Hepatocyte (in vitro differentiated cells): Measurements from ENCODE around the gene ZSCAN16. TPM values are rescaled to one million over a fixed set of nuclear protein-coding genes. Genes with fewer than 3 reads are reported as not detected.
"Not testable (repeated sequence)": the region's sequence is repeated elsewhere in the genome, so short reads cannot be mapped to it uniquely, and the experiment has no call there.

ENCODE experiments used
- DNase-seq: peaks from one replicate; pipeline ENCODE4 v3.0.0-alpha.2; 2016; ENCODE audit warnings: low spot score
- H2AFZ ChIP-seq: fragments of 200-600 bp; sonication (generic); 2 replicates; pipeline ENCODE4 v1.6.0; 2016; ENCODE audit warnings: antibody characterized with exemption, mild to moderate bottlenecking
- H3K27ac ChIP-seq: fragments of 200-600 bp; sonication (generic); 2 replicates; pipeline ENCODE4 v1.5.1; 2016; ENCODE audit warnings: mild to moderate bottlenecking
- H3K27me3 ChIP-seq: fragments of 200-600 bp; sonication (generic); 2 replicates; pipeline ENCODE4 v1.6.1; 2016
- H3K36me3 ChIP-seq: fragments of 200-600 bp; sonication (generic); replicated peaks from 2 replicates; pipeline ENCODE4 v1.5.1; 2016; ENCODE audit warnings: low read depth; ENCODE audit not compliant: insufficient read depth
- H3K4me1 ChIP-seq: fragments of 200-600 bp; sonication (generic); 2 replicates; pipeline ENCODE4 v1.5.1; 2016; ENCODE audit warnings: mild to moderate bottlenecking, moderate library complexity; ENCODE audit not compliant: insufficient read depth
- H3K4me2 ChIP-seq: fragments of 200-600 bp; sonication (generic); 2 replicates; pipeline ENCODE4 v1.6.0; 2016
- H3K4me3 ChIP-seq: fragments of 200-600 bp; sonication (generic); 2 replicates; pipeline ENCODE4 v1.5.1; 2016; ENCODE audit warnings: mild to moderate bottlenecking
- H3K79me2 ChIP-seq: fragments of 200-600 bp; sonication (generic); 2 replicates; pipeline ENCODE4 v1.6.0; 2017; ENCODE audit warnings: mild to moderate bottlenecking
- H3K9me2 ChIP-seq: fragments of 200-600 bp; sonication (generic); replicated peaks from 2 replicates; pipeline ENCODE4 v1.6.0; 2017; ENCODE audit warnings: mild to moderate bottlenecking; ENCODE audit not compliant: insufficient read depth
- H3K9me3 ChIP-seq: fragments of 200-600 bp; sonication (generic); 2 replicates; pipeline ENCODE4 v1.5.1; 2016; ENCODE audit warnings: low read depth, mild to moderate bottlenecking
- H4K20me1 ChIP-seq: fragments of 200-600 bp; sonication (generic); 2 replicates; pipeline ENCODE4 v1.6.0; 2016; ENCODE audit warnings: mild to moderate bottlenecking; ENCODE audit not compliant: insufficient read depth, poor library complexity, severe bottlenecking
- CTCF ChIP-seq: fragments of 200-600 bp; sonication (generic); IDR thresholded peaks from 2 replicates; pipeline ENCODE4 v1.5.1; 2016; ENCODE audit warnings: antibody characterized with exemption, mild to moderate bottlenecking; ENCODE audit not compliant: poor library complexity
- EZH2 ChIP-seq: fragments of 200-600 bp; sonication (generic); IDR thresholded peaks from 2 replicates; pipeline ENCODE4 v1.6.1; 2016; ENCODE audit warnings: antibody characterized with exemption, mild to moderate bottlenecking, borderline replicate concordance
- EZH2phosphoT487 ChIP-seq: fragments of 200-600 bp; sonication (generic); IDR thresholded peaks from one replicate; pipeline ENCODE4 v1.6.1; 2018; ENCODE audit warnings: antibody characterized with exemption, mild to moderate bottlenecking, low read depth, moderate library complexity; ENCODE audit not compliant: unreplicated experiment, severe bottlenecking
- WGBS: methylation state at CpG from one replicate; pipeline ENCODE4 v1.1.6; 2016; ENCODE audit warnings: low lambda C conversion rate; ENCODE audit errors: missing lambda C conversion rate; 5-methylcytosine and 5-hydroxymethylcytosine counted together
- polyA plus RNA-seq: library from polyadenylated mRNA; unstranded; fragments of >200 nt; fragmentation: Nextera tagmentation; extraction: Ambion mirVana; gene quantifications from 2 replicates; pipeline ENCODE4 v1.2.1, GENCODE V29; 2016
- total RNA-seq: library from RNA; depleted of rRNA; stranded (reverse); fragments of >200 nt; gene quantifications from 2 replicates; pipeline ENCODE4 v1.2.3, GENCODE V29; 2014

Gene ZSCAN16
- total and polyA plus RNA-seq, 2 experiments from 2014 or later, result 4.3 to 6.7 TPM

DNA sequence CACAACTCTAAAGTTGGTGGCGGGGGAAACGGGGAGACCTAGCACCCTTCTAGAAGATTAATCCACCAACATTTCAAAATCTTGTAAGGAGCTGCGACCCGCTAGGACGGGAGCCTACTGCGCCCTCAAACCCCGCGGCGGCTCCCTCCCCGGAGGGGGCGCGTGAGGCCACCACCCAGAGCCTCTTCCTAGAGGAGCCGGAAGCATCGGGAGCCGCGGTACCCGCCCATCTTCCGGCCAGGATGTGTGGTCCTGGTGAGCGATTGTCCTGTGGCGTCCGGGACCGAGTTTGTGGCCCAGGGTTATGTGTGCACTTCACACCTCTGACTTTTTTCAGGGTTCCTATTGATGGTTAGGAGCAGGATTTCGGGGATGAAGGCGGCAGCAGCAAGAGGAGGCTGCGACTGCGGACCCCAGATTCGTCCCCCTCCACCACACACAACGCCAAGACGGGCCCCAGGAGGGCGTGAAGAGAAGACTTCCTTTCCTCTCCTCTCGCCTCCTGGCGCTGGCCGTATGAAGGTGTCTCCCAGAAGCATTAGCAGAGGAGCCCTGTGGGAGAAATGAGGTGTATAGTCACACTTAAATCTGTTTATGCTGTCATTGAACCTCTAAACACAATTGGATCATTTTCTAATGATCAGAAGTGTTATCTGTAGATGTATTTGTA, 33.4 kb upstream of the ZSCAN16 start:
- H3K4me2 ChIP-seq, result no peak overlapping the region
- 97% methylated on average over 31 of the region's 33 CpGs for WGBS
- DNase-seq, result no peak
- peaks cover 14% of the 10 kb centered on the region for H3K9me3 ChIP-seq
- H3K9me2 ChIP-seq, result no peaks in the 10 kb centered on the region
- H2AFZ ChIP-seq, result no peak overlapping the region
- H3K36me3 ChIP-seq, result no peaks in the 10 kb centered on the region
- H3K79me2 ChIP-seq, result no peaks in the 10 kb centered on the region
- no peak overlapping the region for H3K4me3 ChIP-seq
- H3K27me3 ChIP-seq, result no peaks in the 10 kb centered on the region
- H3K4me1 ChIP-seq, result no peaks in the 10 kb centered on the region
- no peaks in the 10 kb centered on the region for H4K20me1 ChIP-seq
- no peak for TF ChIP-seq EZH2phosphoT487
- no peak for TF ChIP-seq CTCF
- TF ChIP-seq EZH2, result no peak
- no peak overlapping the region for H3K27ac ChIP-seq

GRCh38 chr6:28102222-28102621, 22.2 kb upstream of the ZSCAN16 start:
- not testable (repeated sequence) for H3K4me2 ChIP-seq, H3K4me3 ChIP-seq, H3K4me1 ChIP-seq, H3K79me2 ChIP-seq, H3K27ac ChIP-seq, H3K9me3 ChIP-seq, H4K20me1 ChIP-seq, H3K36me3 ChIP-seq, H3K9me2 ChIP-seq, H2AFZ ChIP-seq, DNase-seq, H3K27me3 ChIP-seq
- WGBS, result 85% methylated on average over 7 of the region's 7 CpGs

DNA sequence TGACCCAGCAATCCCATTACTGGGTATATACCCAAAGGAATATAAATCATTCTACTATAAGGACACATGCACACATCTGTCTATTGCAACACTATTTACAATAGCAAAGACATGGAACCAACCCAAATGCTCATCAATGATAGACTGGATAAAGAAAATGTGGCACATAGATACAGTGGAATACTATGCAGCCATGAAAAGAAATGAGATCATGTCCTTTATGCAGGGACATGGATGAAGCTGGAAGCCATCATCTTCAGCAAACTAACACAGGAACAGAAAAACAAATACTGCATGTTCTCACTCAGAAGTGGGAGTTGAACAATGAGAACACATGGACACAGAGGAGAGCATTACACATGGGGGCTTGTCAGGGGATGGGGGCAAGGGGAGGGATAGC, 21.7 kb upstream of the ZSCAN16 start:
- H3K9me2 ChIP-seq, H3K4me2 ChIP-seq, H3K4me3 ChIP-seq, H3K27ac ChIP-seq, DNase-seq, H3K4me1 ChIP-seq, H2AFZ ChIP-seq, H4K20me1 ChIP-seq, H3K27me3 ChIP-seq, H3K36me3 ChIP-seq, H3K79me2 ChIP-seq, H3K9me3 ChIP-seq: not testable (repeated sequence)

DNA sequence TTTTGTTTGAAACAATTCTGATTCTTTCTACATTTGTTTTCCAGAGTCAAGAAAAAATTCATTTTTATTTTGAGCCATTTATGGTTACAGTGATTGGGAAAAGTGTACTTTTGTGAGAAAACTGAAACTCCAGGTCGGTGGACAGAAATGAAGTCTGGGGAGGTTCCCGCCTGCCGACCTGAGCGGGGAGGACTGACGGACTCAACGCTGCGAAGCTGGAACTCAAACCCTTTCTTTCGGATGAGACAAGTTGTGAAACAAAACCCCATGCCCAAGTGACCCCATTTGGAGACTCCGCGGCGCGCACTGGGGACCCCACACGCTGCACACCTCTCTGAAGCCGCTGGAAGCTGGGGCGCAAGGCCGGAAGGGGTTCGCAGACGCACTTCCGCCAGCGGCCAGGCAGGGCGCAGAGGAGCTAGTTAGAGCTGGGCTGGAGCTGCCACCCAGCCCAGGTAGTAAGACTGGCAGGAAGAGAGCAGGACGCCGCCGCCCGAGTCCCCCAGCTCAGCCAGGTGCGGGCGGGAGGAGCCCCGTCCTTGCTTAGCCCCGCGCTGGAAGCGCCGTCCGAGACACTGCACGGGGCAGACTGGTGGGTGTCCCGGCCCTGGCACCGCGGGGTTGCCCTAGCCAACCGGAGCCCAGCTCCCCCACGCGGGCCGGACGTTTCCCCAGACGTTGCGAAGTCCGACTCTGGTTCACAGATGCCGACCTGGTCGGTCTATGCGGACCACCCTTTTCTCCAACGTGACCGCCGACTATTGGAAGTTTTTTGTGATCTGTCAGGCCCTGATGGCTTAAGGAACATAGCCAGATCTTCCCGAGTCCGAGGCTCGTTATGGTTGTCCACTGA, 19.8 kb upstream of the ZSCAN16 start:
- peak overlapping the region; percentile 83 for H2AFZ ChIP-seq
- WGBS, result 2% methylated on average over 53 of the region's 54 CpGs

More for the DNA sequence above, 19.8 kb upstream of the ZSCAN16 start:
- H3K27ac ChIP-seq, result peak overlapping the region; percentile 89
- no peaks in the 10 kb centered on the region for H3K36me3 ChIP-seq
- H4K20me1 ChIP-seq, result no peaks in the 10 kb centered on the region
- no peak for TF ChIP-seq EZH2
- peak; percentile 47 for TF ChIP-seq CTCF
- H3K4me2 ChIP-seq, result peak overlapping the region; percentile 87
- H3K9me3 ChIP-seq, result no peaks in the 10 kb centered on the region
- peak overlapping the region; percentile 68 for H3K4me3 ChIP-seq
- no peaks in the 10 kb centered on the region for H3K9me2 ChIP-seq
- H3K4me1 ChIP-seq, result peaks cover 3% of the 10 kb centered on the region
- H3K27me3 ChIP-seq, result no peaks in the 10 kb centered on the region
- DNase-seq, result peak; percentile 91
- no peaks in the 10 kb centered on the region for H3K79me2 ChIP-seq
